Measurements from ENCODE around the gene APC2.

- TF ChIP-seq CTCF (IDR thresholded peaks at IDR 0.05 in 8 of 11, conservative IDR thresholded peaks at IDR 0.05 in 3 of 11) (no peak), POLR2A (IDR thresholded peaks at IDR 0.05) (no peak)
Observed at GRCh38 chr19:1452802-1453524, 3.0 kb downstream of the APC2 start.
